GM18868 (cell line): Measurements from ENCODE around the gene UGT1A6.

Source experiments
- ATAC-seq: cut with Tn5 transposase; IDR thresholded peaks from one replicate; pipeline ENCODE4 v1.9.1; 2021; ENCODE audit warnings: mild to moderate bottlenecking, moderate library complexity; ENCODE audit not compliant: unreplicated experiment

UGT1A6 gene

DNA sequence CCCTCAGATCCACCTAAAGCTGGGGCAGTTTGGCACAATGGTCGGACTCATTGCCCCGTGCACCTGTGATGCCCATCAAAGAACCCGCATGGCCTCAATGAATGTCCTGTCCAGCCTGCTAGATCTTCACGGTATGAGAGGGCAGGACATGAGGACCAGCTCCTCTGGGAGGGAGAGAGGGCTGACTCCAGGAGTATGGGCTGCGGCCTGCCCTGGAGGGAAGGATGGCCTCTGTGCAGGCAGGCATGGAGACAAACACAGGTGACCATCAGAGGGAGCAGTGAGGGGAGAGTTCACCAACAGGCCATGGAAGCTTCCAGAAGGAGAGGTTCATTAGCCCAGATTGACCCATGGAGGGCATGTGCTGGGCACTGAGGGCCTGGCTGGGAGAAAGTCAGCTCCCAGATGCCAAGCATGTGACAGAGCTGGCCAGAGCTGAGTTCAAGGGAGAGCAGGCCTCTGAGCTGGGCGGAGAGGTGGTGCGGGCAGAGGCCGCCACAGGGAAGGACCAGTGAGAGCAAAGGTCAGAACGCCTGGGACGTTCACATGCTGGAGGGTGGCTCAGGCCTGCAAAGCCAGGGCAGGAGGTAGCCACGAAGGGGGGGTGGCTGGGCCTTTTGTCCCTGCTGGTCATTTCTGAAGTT lies 125.4 kb downstream of the UGT1A6 start:
- ATAC-seq = no peak

DNA sequence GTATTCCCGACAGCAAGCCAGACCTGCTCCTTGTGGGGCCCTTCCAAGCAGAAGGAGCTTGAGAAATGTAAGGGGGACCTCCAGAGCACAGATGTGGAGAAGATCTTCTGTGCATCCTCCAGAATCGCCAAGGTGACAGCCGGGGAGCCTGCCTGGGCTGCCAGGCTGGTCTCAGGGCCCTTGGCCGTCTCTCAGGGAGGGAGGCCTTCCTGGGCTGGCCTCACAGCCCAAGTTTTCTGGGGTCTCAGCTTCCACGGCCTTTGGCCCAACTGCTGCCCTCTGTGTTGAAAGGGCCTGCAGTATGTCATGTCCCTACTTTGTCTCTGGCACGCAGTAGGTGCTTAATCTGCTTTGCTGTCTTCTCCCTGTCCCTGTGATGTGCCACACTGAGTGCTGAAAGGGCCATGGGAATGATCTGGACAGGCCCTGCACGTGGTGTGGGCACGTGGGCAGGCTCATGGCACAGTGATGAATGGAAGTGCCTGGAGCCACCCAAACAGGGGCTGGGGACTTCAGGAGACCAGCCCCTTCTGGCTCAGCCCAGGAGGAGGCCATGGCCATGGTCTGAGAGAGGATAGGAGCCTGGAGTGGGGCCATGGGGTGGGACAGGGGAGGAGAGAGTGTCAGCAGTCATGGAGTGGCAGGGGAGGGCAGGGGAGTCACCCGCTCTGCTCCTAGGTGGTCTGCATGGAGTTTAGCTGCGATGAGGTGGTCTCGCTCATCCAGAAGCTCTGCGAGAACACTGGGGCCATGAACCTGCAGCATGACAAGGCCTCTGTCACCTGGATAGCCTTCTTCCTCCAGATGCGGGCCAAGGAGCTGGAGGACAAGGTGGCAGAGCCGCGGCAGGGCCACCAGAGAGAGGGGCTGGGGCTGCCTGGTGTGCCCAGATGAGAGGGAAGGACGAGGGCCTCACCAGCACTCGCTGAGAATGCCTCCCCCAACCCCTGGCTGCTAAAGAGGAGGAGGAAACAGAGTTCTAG lies 126.2 kb downstream of the UGT1A6 start:
- no peak for ATAC-seq

DNA sequence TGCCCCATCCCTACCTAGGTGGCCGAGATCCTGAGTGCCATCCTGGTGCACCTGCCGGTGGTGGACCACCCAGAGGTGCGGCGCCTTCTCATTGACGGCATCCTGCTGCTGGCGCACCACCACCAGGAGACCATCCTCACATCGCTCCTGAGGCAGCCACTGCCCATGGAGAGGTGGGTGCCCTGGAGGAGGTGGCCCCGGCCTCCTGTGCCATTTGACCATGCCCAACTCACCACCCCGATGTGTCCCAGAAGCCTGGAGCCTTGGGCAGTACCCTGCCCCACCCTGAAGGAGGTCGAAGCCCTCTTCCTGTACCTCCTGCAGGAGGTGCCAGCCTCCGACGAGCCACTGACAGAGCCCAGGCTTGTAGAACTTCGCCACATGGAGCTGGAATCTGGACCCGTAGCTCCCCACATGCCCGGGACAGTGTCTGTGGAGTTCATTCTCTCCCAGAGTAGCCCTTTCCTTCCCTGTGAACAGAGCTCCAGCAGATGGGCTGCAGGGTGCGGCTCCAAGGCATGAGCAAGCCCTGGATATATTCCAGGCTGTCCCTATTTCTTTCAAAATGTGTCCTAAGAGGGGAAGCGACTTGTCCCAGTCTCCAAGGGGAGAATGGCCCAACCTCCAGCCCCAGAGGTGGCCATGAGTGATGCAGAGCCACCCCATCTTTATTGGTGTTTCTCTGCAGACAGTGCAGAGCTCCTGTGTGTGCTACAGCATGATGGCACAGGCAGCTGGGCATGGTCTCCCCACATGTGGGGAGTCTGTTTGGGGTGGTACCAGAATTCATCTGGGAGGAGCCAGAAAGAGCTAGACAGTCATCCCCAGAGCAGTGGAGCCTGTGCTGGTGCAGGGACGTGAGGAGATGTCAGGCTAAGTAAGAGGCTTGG lies 127.4 kb downstream of the UGT1A6 start:
- ATAC-seq = no peak

DNA sequence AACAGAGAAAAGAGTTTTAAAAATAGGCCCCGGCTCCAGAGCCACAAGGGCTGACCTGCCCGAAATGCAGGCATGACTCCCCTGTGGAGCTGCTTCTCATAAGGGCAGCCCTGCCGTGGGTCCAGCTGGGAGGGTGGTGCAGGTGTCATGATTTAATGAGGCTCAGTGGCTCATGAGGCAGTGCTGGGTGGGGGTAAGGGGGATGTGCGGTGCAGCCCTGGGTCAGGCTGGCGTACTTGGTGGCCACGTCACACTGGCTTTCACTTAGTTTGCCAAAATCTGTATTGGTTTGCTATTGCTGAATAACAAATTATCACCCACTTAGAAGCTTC lies 128.1 kb downstream of the UGT1A6 start:
- ATAC-seq = no peak

- no peak for ATAC-seq
Measured at GRCh38 chr2:233821196-233821595, 128.5 kb downstream of the UGT1A6 start.

DNA sequence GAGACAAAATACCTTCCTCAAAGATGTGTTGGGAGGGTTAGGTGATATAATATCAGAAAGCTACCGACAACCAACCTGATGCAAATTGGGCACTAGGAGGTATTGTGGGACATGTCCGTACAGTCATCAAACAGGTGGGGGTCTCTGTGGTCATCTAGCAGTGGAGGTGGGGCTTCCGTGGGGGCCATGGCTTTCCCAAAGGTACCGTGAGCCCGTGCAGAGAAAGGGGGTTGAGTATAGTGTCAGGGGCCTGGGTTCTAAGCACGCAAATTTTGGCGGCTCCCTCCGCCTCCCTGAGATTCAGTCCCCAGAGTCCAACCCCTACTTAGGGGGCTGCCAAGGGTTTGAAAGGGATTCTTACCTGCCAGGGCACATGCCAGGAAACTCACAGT lies 129.0 kb downstream of the UGT1A6 start:
- no peak for ATAC-seq

GRCh38 chr2:233822101-233822771 lies 129.5 kb downstream of the UGT1A6 start:
- no peak for ATAC-seq
